DMS153 (cell line): Measurements from ENCODE around the gene ATP8A1.

Experiments
- DNase-seq: peaks from one replicate; lab custom pipeline; 2025; lab: John Stamatoyannopoulos, UW

The ATP8A1 gene

GRCh38 chr4:42626629-42627146, 30.2 kb downstream of the ATP8A1 start:
- no peak for DNase-seq

- no peak for DNase-seq
Observed at GRCh38 chr4:42625329-42625728, 31.6 kb downstream of the ATP8A1 start.

- no peak for DNase-seq
Observed at GRCh38 chr4:42624551-42624950, 32.4 kb downstream of the ATP8A1 start.

GRCh38 chr4:42618023-42618422, 38.9 kb downstream of the ATP8A1 start:
- no peak for DNase-seq

GRCh38 chr4:42617030-42617429, 39.9 kb downstream of the ATP8A1 start:
- no peak for DNase-seq

GRCh38 chr4:42616572-42616971, 40.3 kb downstream of the ATP8A1 start:
- no peak for DNase-seq

GRCh38 chr4:42615131-42615763, 41.7 kb downstream of the ATP8A1 start:
- no peak for DNase-seq

GRCh38 chr4:42612898-42613297, 44.0 kb downstream of the ATP8A1 start:
- DNase-seq: no peak

GRCh38 chr4:42610941-42611340, 46.0 kb downstream of the ATP8A1 start:
- DNase-seq: no peak

- no peak for DNase-seq
Observed at GRCh38 chr4:42609051-42609450, 47.9 kb downstream of the ATP8A1 start.

- no peak for DNase-seq
Observed at GRCh38 chr4:42608551-42608950, 48.4 kb downstream of the ATP8A1 start.

- DNase-seq: no peak
Observed at GRCh38 chr4:42607011-42607726, 49.7 kb downstream of the ATP8A1 start.

GRCh38 chr4:42605264-42605663, 51.6 kb downstream of the ATP8A1 start:
- DNase-seq: no peak

GRCh38 chr4:42603862-42604261, 53.0 kb downstream of the ATP8A1 start:
- no peak for DNase-seq

- DNase-seq: no peak
Observed at GRCh38 chr4:42600578-42600977, 56.3 kb downstream of the ATP8A1 start.

GRCh38 chr4:42596918-42597317, 60.0 kb downstream of the ATP8A1 start:
- DNase-seq: no peak

GRCh38 chr4:42594888-42595287, 62.0 kb downstream of the ATP8A1 start:
- no peak for DNase-seq

GRCh38 chr4:42588909-42589308, 68.0 kb downstream of the ATP8A1 start:
- DNase-seq: no peak

GRCh38 chr4:42586775-42587174, 70.1 kb downstream of the ATP8A1 start:
- DNase-seq: no peak

GRCh38 chr4:42579903-42580302, 77.0 kb downstream of the ATP8A1 start:
- DNase-seq: no peak

- no peak for DNase-seq
Observed at GRCh38 chr4:42578187-42578586, 78.7 kb downstream of the ATP8A1 start.

- no peak for DNase-seq
Observed at GRCh38 chr4:42574870-42575430, 82.0 kb downstream of the ATP8A1 start.

- DNase-seq: no peak
Observed at GRCh38 chr4:42573249-42573648, 83.7 kb downstream of the ATP8A1 start.
